T-cell (primary cell): Measurements from ENCODE around the gene CCDC110. TPM values are rescaled to one million over a fixed set of nuclear protein-coding genes. Genes with fewer than 3 reads are reported as not detected.

Experiments used
- total RNA-seq, 35 experiments: library from RNA in 6 of 35; stranded (reverse) in 6 of 35; fragments of 120-200 nt in 1 of 35; gene quantifications; one replicate each; pipeline versions ENCODE4 v1.2.1 to v1.2.4 and lab custom pipeline; 2013 to 2026

CCDC110 gene
- total RNA-seq, 5 donors from 2014 or later (not counting 1 experiment from before 2014, with no cell fraction given), result 0.35 to 0.77 (median 0.47) TPM

Other genes starting within 250 kb of the CCDC110 start
- gene LRP2BP, start 75.8 kb downstream of the CCDC110 start, total RNA-seq, result 1 to 10 TPM in 2 of 5 donors, under 1 TPM in 3; 0.51 to 2.9 (median 0.89) TPM
- 10 to 100 TPM in 2 of 5 donors, 1 to 10 TPM in 3; 5.5 to 16.0 (median 7.9) TPM for gene ANKRD37, start 74.9 kb downstream of the CCDC110 start, total RNA-seq
- gene UFSP2, start 45.8 kb downstream of the CCDC110 start, total RNA-seq, result 10 to 100 TPM; 13.9 to 30.1 (median 20.3) TPM
- under 1 TPM in 3 of 5 donors, not detected in 2; 0.23 to 0.63 (median 0.63) TPM for gene PDLIM3, start 63.8 kb upstream of the CCDC110 start, total RNA-seq